ENCODE data around the gene FRAS1. TPM values are rescaled to one million over a fixed set of nuclear protein-coding genes. Genes with fewer than 3 reads are reported as not detected.
A peak's percentile ranks its signal among the peaks of the same experiment; 100 is the strongest.

FRAS1 gene
- total and polyA plus RNA-seq, 4 experiments from 2014 or later: not detected

- ChIA-PET CTCF (ENCODE audit: partially characterized antibody) (no interaction called here), POLR2A (ENCODE audit: partially characterized antibody) (no interaction called here)
- H3K27ac Mint-ChIP-seq: peak overlapping the region in 1 of 7 donors; percentile 26
- H3K4me1 Mint-ChIP-seq: no peaks in the 10 kb centered on the region
- intact Hi-C loops (cut with micrococcal nuclease): no loop called here
- no peaks in the 10 kb centered on the region for H3K9me3 ChIP-seq (ENCODE audit: control insufficient read depth in 1 of 2, low read length in 2 of 2)
- no peak overlapping the region for H3K27ac ChIP-seq (ENCODE audit: low read depth, low read length)
- no peak overlapping the region for H3K4me3 ChIP-seq (ENCODE audit: low read length in 2 of 2)
- no peak overlapping the region for H3K4me3 Mint-ChIP-seq
- H3K36me3 Mint-ChIP-seq: no peaks in the 10 kb centered on the region
- H3K36me3 ChIP-seq (ENCODE audit: insufficient read depth, low read length): no peaks in the 10 kb centered on the region
- no peaks in the 10 kb centered on the region for H3K4me1 ChIP-seq (ENCODE audit: insufficient read depth, low read length)
- H3K27me3 Mint-ChIP-seq: peaks cover 3 to 12% of the 10 kb centered on the region in 2 donors
- H3K27me3 ChIP-seq (ENCODE audit: insufficient read depth, low read length): no peaks in the 10 kb centered on the region
- H3K9me3 Mint-ChIP-seq: no peaks in the 10 kb centered on the region
- DNase-seq: no peak
Observed at GRCh38 chr4:78409612-78410202, 352.6 kb downstream of the FRAS1 start.

GRCh38 chr4:78410225-78410624 lies 353.1 kb downstream of the FRAS1 start:
- Mint-ChIP-seq H3K27me3 (peaks cover 3 to 12% of the 10 kb centered on the region in 2 donors), H3K27ac (no peak overlapping the region), H3K36me3 (no peaks in the 10 kb centered on the region), H3K9me3 (no peaks in the 10 kb centered on the region), H3K4me1 (no peaks in the 10 kb centered on the region), H3K4me3 (no peak overlapping the region)
- intact Hi-C loops (cut with micrococcal nuclease): no loop called here
- H3K27me3 ChIP-seq (ENCODE audit: insufficient read depth, low read length): no peaks in the 10 kb centered on the region
- H3K4me3 ChIP-seq (ENCODE audit: low read length in 2 of 2): no peak overlapping the region
- POLR2A ChIA-PET (ENCODE audit: partially characterized antibody): no interaction called here
- no peaks in the 10 kb centered on the region for H3K9me3 ChIP-seq (ENCODE audit: control insufficient read depth in 1 of 2, low read length in 2 of 2)
- DNase-seq: no peak
- no peaks in the 10 kb centered on the region for H3K36me3 ChIP-seq (ENCODE audit: insufficient read depth, low read length)
- no peak overlapping the region for H3K27ac ChIP-seq (ENCODE audit: low read depth, low read length)
- CTCF ChIA-PET (ENCODE audit: partially characterized antibody): no interaction called here
- no peaks in the 10 kb centered on the region for H3K4me1 ChIP-seq (ENCODE audit: insufficient read depth, low read length)

GRCh38 chr4:78410676-78411075 lies 353.6 kb downstream of the FRAS1 start:
- CTCF ChIA-PET (ENCODE audit: partially characterized antibody): no interaction called here
- no peaks in the 10 kb centered on the region for H3K36me3 Mint-ChIP-seq
- H3K27ac ChIP-seq (ENCODE audit: low read depth, low read length): no peak overlapping the region
- H3K9me3 Mint-ChIP-seq: no peaks in the 10 kb centered on the region
- no peak overlapping the region for H3K4me3 ChIP-seq (ENCODE audit: low read length in 2 of 2)
- POLR2A ChIA-PET (ENCODE audit: partially characterized antibody): no interaction called here
- peaks cover 3 to 10% of the 10 kb centered on the region in 2 donors for H3K27me3 Mint-ChIP-seq
- H3K27ac Mint-ChIP-seq: no peak overlapping the region
- H3K4me1 ChIP-seq (ENCODE audit: insufficient read depth, low read length): no peaks in the 10 kb centered on the region
- DNase-seq: no peak
- H3K4me3 Mint-ChIP-seq: no peak overlapping the region
- H3K9me3 ChIP-seq (ENCODE audit: control insufficient read depth in 1 of 2, low read length in 2 of 2): no peaks in the 10 kb centered on the region
- intact Hi-C loops (cut with micrococcal nuclease): no loop called here
- no peaks in the 10 kb centered on the region for H3K4me1 Mint-ChIP-seq
- no peaks in the 10 kb centered on the region for H3K36me3 ChIP-seq (ENCODE audit: insufficient read depth, low read length)
- H3K27me3 ChIP-seq (ENCODE audit: insufficient read depth, low read length): no peaks in the 10 kb centered on the region

GRCh38 chr4:78414116-78414515 lies 357.0 kb downstream of the FRAS1 start:
- no peaks in the 10 kb centered on the region for H3K4me1 Mint-ChIP-seq
- Histone ChIP-seq H3K36me3 (ENCODE audit: insufficient read depth, low read length) (no peaks in the 10 kb centered on the region), H3K27me3 (ENCODE audit: insufficient read depth, low read length) (no peaks in the 10 kb centered on the region), H3K27ac (ENCODE audit: low read depth, low read length) (no peak overlapping the region), H3K9me3 (ENCODE audit: control insufficient read depth in 1 of 2, low read length in 2 of 2) (no peaks in the 10 kb centered on the region), H3K4me1 (ENCODE audit: insufficient read depth, low read length) (no peaks in the 10 kb centered on the region), H3K4me3 (ENCODE audit: low read length in 2 of 2) (no peak overlapping the region)
- POLR2A ChIA-PET (ENCODE audit: partially characterized antibody): no interaction called here
- no peak for DNase-seq
- H3K27me3 Mint-ChIP-seq: peaks cover 5 to 7% of the 10 kb centered on the region in 2 donors
- no peak overlapping the region for H3K27ac Mint-ChIP-seq
- CTCF ChIA-PET (ENCODE audit: partially characterized antibody): no interaction called here
- intact Hi-C loops (cut with micrococcal nuclease): no loop called here
- H3K4me3 Mint-ChIP-seq: no peak overlapping the region
- H3K36me3 Mint-ChIP-seq: no peaks in the 10 kb centered on the region
- H3K9me3 Mint-ChIP-seq: peaks cover 0 to 2% (median 0%) of the 10 kb centered on the region in 8 donors

GRCh38 chr4:78417603-78418002 lies 360.5 kb downstream of the FRAS1 start:
- DNase-seq: no peak
- H3K4me1 Mint-ChIP-seq: no peaks in the 10 kb centered on the region
- Histone ChIP-seq H3K4me1 (ENCODE audit: insufficient read depth, low read length) (no peaks in the 10 kb centered on the region), H3K9me3 (ENCODE audit: control insufficient read depth in 1 of 2, low read length in 2 of 2) (no peaks in the 10 kb centered on the region), H3K4me3 (ENCODE audit: low read length in 2 of 2) (no peak overlapping the region), H3K27ac (ENCODE audit: low read depth, low read length) (no peak overlapping the region), H3K27me3 (ENCODE audit: insufficient read depth, low read length) (no peaks in the 10 kb centered on the region), H3K36me3 (ENCODE audit: insufficient read depth, low read length) (no peaks in the 10 kb centered on the region)
- H3K27me3 Mint-ChIP-seq: peaks cover 5 to 9% of the 10 kb centered on the region in 2 donors
- peaks cover 0 to 2% (median 0%) of the 10 kb centered on the region in 8 donors for H3K9me3 Mint-ChIP-seq
- H3K4me3 Mint-ChIP-seq: no peak overlapping the region
- H3K27ac Mint-ChIP-seq: no peak overlapping the region
- H3K36me3 Mint-ChIP-seq: no peaks in the 10 kb centered on the region
- ChIA-PET CTCF (ENCODE audit: partially characterized antibody) (no interaction called here), POLR2A (ENCODE audit: partially characterized antibody) (no interaction called here)
- intact Hi-C loops (cut with micrococcal nuclease): no loop called here

GRCh38 chr4:78418406-78418805 lies 361.3 kb downstream of the FRAS1 start:
- CTCF ChIA-PET (ENCODE audit: partially characterized antibody): no interaction called here
- Mint-ChIP-seq H3K27ac (no peak overlapping the region), H3K4me1 (no peaks in the 10 kb centered on the region), H3K36me3 (no peaks in the 10 kb centered on the region), H3K4me3 (no peak overlapping the region), H3K9me3 (peaks cover 0 to 2% (median 0%) of the 10 kb centered on the region in 8 donors), H3K27me3 (peaks cover 5 to 9% of the 10 kb centered on the region in 2 donors)
- H3K4me1 ChIP-seq (ENCODE audit: insufficient read depth, low read length): no peaks in the 10 kb centered on the region
- no peak overlapping the region for H3K4me3 ChIP-seq (ENCODE audit: low read length in 2 of 2)
- no peaks in the 10 kb centered on the region for H3K36me3 ChIP-seq (ENCODE audit: insufficient read depth, low read length)
- no peaks in the 10 kb centered on the region for H3K9me3 ChIP-seq (ENCODE audit: control insufficient read depth in 1 of 2, low read length in 2 of 2)
- intact Hi-C loops (cut with micrococcal nuclease): no loop called here
- no peak for DNase-seq
- H3K27me3 ChIP-seq (ENCODE audit: insufficient read depth, low read length): no peaks in the 10 kb centered on the region
- POLR2A ChIA-PET (ENCODE audit: partially characterized antibody): no interaction called here
- H3K27ac ChIP-seq (ENCODE audit: low read depth, low read length): no peak overlapping the region

GRCh38 chr4:78423790-78424189 lies 366.7 kb downstream of the FRAS1 start:
- Mint-ChIP-seq H3K4me3 (no peak overlapping the region), H3K27ac (no peak overlapping the region), H3K4me1 (no peaks in the 10 kb centered on the region), H3K9me3 (peaks cover 0 to 2% (median 0%) of the 10 kb centered on the region in 8 donors), H3K36me3 (no peaks in the 10 kb centered on the region), H3K27me3 (peaks cover 1 to 5% of the 10 kb centered on the region in 2 donors)
- no peak for DNase-seq
- Histone ChIP-seq H3K27ac (ENCODE audit: low read depth, low read length) (no peak overlapping the region), H3K27me3 (ENCODE audit: insufficient read depth, low read length) (no peaks in the 10 kb centered on the region), H3K4me1 (ENCODE audit: insufficient read depth, low read length) (no peaks in the 10 kb centered on the region), H3K4me3 (ENCODE audit: low read length in 2 of 2) (no peak overlapping the region), H3K36me3 (ENCODE audit: insufficient read depth, low read length) (no peaks in the 10 kb centered on the region), H3K9me3 (ENCODE audit: control insufficient read depth in 1 of 2, low read length in 2 of 2) (no peaks in the 10 kb centered on the region)
- ChIA-PET CTCF (ENCODE audit: partially characterized antibody) (no interaction called here), POLR2A (ENCODE audit: partially characterized antibody) (no interaction called here)
- intact Hi-C loops (cut with micrococcal nuclease): no loop called here

- CTCF ChIA-PET (ENCODE audit: partially characterized antibody): no interaction called here
Observed at GRCh38 chr4:78424461-78424860, 367.3 kb downstream of the FRAS1 start.

More at GRCh38 chr4:78424461-78424860, 367.3 kb downstream of the FRAS1 start:
- Mint-ChIP-seq H3K4me1 (no peaks in the 10 kb centered on the region), H3K4me3 (no peak overlapping the region), H3K36me3 (no peaks in the 10 kb centered on the region), H3K27me3 (peaks cover 1 to 5% of the 10 kb centered on the region in 2 donors), H3K27ac (no peak overlapping the region), H3K9me3 (peaks cover 0 to 2% (median 0%) of the 10 kb centered on the region in 8 donors)
- Histone ChIP-seq H3K4me1 (ENCODE audit: insufficient read depth, low read length) (no peaks in the 10 kb centered on the region), H3K27me3 (ENCODE audit: insufficient read depth, low read length) (no peaks in the 10 kb centered on the region), H3K9me3 (ENCODE audit: control insufficient read depth in 1 of 2, low read length in 2 of 2) (no peaks in the 10 kb centered on the region), H3K27ac (ENCODE audit: low read depth, low read length) (no peak overlapping the region), H3K36me3 (ENCODE audit: insufficient read depth, low read length) (no peaks in the 10 kb centered on the region), H3K4me3 (ENCODE audit: low read length in 2 of 2) (no peak overlapping the region)
- intact Hi-C loops (cut with micrococcal nuclease): no loop called here
- no peak for DNase-seq
- POLR2A ChIA-PET (ENCODE audit: partially characterized antibody): no interaction called here

Data from CD4-positive, alpha-beta memory T cell (primary cell).